HCT116 (cell line): ENCODE results near the gene ANXA4. TPM values are rescaled to one million over a fixed set of nuclear protein-coding genes. Genes with fewer than 3 reads are reported as not detected.

Source experiments
- ATAC-seq: fragments of 200-7000 bp; cut with Tn5 transposase; 2 replicates; pipeline ENCODE4 v1.9.1; 2020; ENCODE audit warnings: mild to moderate bottlenecking, moderate library complexity
- BruUV-seq: library from RNA; stranded (reverse); fragments of 400-500 nt; replicated peaks from 2 replicates; lab custom pipeline; 2021; lab: Mats Ljungman, UMichigan
- CTCF ChIA-PET: fragments of 300-600 bp; sonication (Branson Sonifier 250); formaldehyde crosslinking; loops from one replicate; lab custom pipeline; 2021; ENCODE audit warnings: antibody characterized with exemption; lab: Charles Lee
- POLR2A ChIA-PET: fragments of 300-600, 350-600 bp; sonication (Branson Sonifier 250); formaldehyde crosslinking; loops from one replicate; lab custom pipeline; 2021; ENCODE audit warnings: antibody characterized with exemption; lab: Charles Lee
- RAD21 ChIA-PET, 2 experiments: fragments of 300-600 bp; sonication (Branson Sonifier 250); formaldehyde crosslinking; loops; one replicate each; lab custom pipeline; 2023; ENCODE audit warnings: low total read pairs in 2 of 2; ENCODE audit not compliant: uncharacterized antibody in 2 of 2, unreplicated experiment in 2 of 2, low non-redundant PET in 1 of 2; lab: Charles Lee
- DNase-seq: peaks from one replicate; pipeline ENCODE4 v3.0.0-alpha.2; 2010; ENCODE audit warnings: low read depth, low spot score
- H2AFZ ChIP-seq: fragments of 200-600 bp; shearing (Covaris generic), sonication (generic); 2 replicates; pipeline ENCODE4 v1.6.1; 2017; ENCODE audit warnings: low read depth, mixed run types, mixed read lengths, antibody characterized with exemption, low read length; ENCODE audit not compliant: poor library complexity, severe bottlenecking
- H3K27ac ChIP-seq: 2 replicates; pipeline ENCODE4 v1.5.1; 2012; ENCODE audit warnings: low read depth, low read length
- H3K27me3 ChIP-seq: fragments of 200-600 bp; sonication (generic); 2 replicates; pipeline ENCODE4 v1.6.1; 2016; ENCODE audit warnings: mixed run types, low read length, mixed read lengths; ENCODE audit not compliant: insufficient read depth
- H3K36me3 ChIP-seq, 2 experiments: fragments of 200-500 bp in 1 of 2; fragments of 200-600 bp in 1 of 2; sonication (Bioruptor generic) in 1 of 2; sonication (generic) in 1 of 2; 2 replicates each; pipeline versions ENCODE4 v1.5.1 to v1.6.1; 2014 to 2016; ENCODE audit warnings: low read length in 2 of 2, inconsistent platforms in 1 of 2, mixed read lengths in 1 of 2, mixed run types in 1 of 2; ENCODE audit not compliant: insufficient read depth in 2 of 2, control insufficient read depth in 1 of 2
- H3K4me1 ChIP-seq, 2 experiments: fragments of 200-600 bp in 1 of 2; sonication (generic) in 1 of 2; 2 replicates each; pipeline versions ENCODE4 v1.5.1 to v1.6.1; 2012 to 2017; ENCODE audit warnings: low read length in 2 of 2, inconsistent platforms in 1 of 2, mild to moderate bottlenecking in 1 of 2, mixed read lengths in 1 of 2, mixed run types in 1 of 2, moderate library complexity in 1 of 2; ENCODE audit not compliant: insufficient read depth in 2 of 2, control insufficient read depth in 1 of 2
- H3K4me2 ChIP-seq: fragments of 200-600 bp; sonication (generic); 2 replicates; pipeline ENCODE4 v1.6.1; 2017; ENCODE audit warnings: mixed run types, low read length, mixed read lengths
- H3K4me3 ChIP-seq, 2 experiments: fragments of 200-600 bp in 1 of 2; sonication (generic) in 1 of 2; replicated peaks in 1 of 2; 2 replicates each; pipeline ENCODE4 v1.5.1; 2011 to 2016; ENCODE audit warnings: low read length in 2 of 2, control low read depth in 1 of 2, low read depth in 1 of 2, mild to moderate bottlenecking in 1 of 2, mixed read lengths in 1 of 2, mixed run types in 1 of 2
- H3K79me2 ChIP-seq: fragments of 200-600 bp; sonication (generic); 2 replicates; pipeline ENCODE4 v1.6.1; 2017; ENCODE audit warnings: mild to moderate bottlenecking, mixed run types, low read length, moderate library complexity, mixed read lengths; ENCODE audit not compliant: insufficient read depth
- H3K9ac ChIP-seq: fragments of 200-600 bp; sonication (generic); 2 replicates; pipeline ENCODE4 v1.6.1; 2016; ENCODE audit warnings: low read length, mixed read lengths
- H3K9me2 ChIP-seq: fragments of 200-600 bp; sonication (generic), shearing (Covaris generic); 2 replicates; pipeline ENCODE4 v1.6.1; 2017; ENCODE audit warnings: mixed run types, mild to moderate bottlenecking, moderate library complexity; ENCODE audit not compliant: insufficient read depth
- H3K9me3 ChIP-seq, 2 experiments: fragments of 200-500 bp in 1 of 2; fragments of 200-600 bp in 1 of 2; sonication (Bioruptor generic) in 1 of 2; sonication (generic) in 1 of 2; 2 replicates each; pipeline ENCODE4 v1.6.1; 2014 to 2017; ENCODE audit warnings: low read length in 2 of 2, mixed read lengths in 2 of 2, inconsistent platforms in 1 of 2, low read depth in 1 of 2, mild to moderate bottlenecking in 1 of 2, mixed run types in 1 of 2, moderate library complexity in 1 of 2; ENCODE audit not compliant: control insufficient read depth in 1 of 2, insufficient read depth in 1 of 2
- H4K20me1 ChIP-seq: fragments of 200-600 bp; sonication (generic), shearing (Covaris generic); 2 replicates; pipeline ENCODE4 v1.6.1; 2017; ENCODE audit warnings: mixed run types, mild to moderate bottlenecking, moderate library complexity; ENCODE audit not compliant: insufficient read depth
- CBX3 ChIP-seq: IDR thresholded peaks from 2 replicates; pipeline ENCODE4 v1.6.1; 2012; ENCODE audit warnings: low read depth
- CEBPB ChIP-seq: IDR thresholded peaks from 2 replicates; pipeline ENCODE4 v1.6.1; 2012; ENCODE audit warnings: low read depth
- EGR1 ChIP-seq: IDR thresholded peaks from 2 replicates; pipeline ENCODE4 v1.6.1; 2012; ENCODE audit warnings: low read depth
- ELF1 ChIP-seq: IDR thresholded peaks from 2 replicates; pipeline ENCODE4 v1.6.1; 2012; ENCODE audit warnings: low read depth, borderline replicate concordance
- EZH2phosphoT487 ChIP-seq: fragments of 200-600 bp; IDR thresholded peaks from 2 replicates; pipeline ENCODE4 v1.6.1; 2018; ENCODE audit warnings: antibody characterized with exemption, borderline replicate concordance
- FOSL1 ChIP-seq: IDR thresholded peaks from 2 replicates; pipeline ENCODE4 v1.6.1; 2012; ENCODE audit warnings: low read depth
- JUND ChIP-seq: IDR thresholded peaks from 2 replicates; pipeline ENCODE4 v1.6.1; 2012
- TCF7L2 ChIP-seq: IDR thresholded peaks from 2 replicates; pipeline ENCODE4 v1.7.0; 2011; ENCODE audit warnings: borderline replicate concordance, inconsistent platforms; ENCODE audit not compliant: insufficient read depth, insufficient read length; ENCODE audit errors: extremely low read depth
- ZFX ChIP-seq: fragments of 450-650 bp; IDR thresholded peaks from 2 replicates; pipeline ENCODE4 v1.6.1; 2017
- intact Hi-C: fragments of 100-400 bp; cut with micrococcal nuclease; formaldehyde crosslinking; loops from 2 replicates; pipeline ENCODE4 v1.10.0; 2022
- total RNA-seq: library from RNA; stranded (reverse); gene quantifications from one replicate; pipeline ENCODE4 v1.2.1, GENCODE V29; 2021; ENCODE audit not compliant: unreplicated experiment
- TF ChIP-seq, protein P1 (sequence below): IDR thresholded peaks from 2 replicates; pipeline ENCODE4 v1.6.1; 2012
- TF ChIP-seq, protein P2 (sequence below): IDR thresholded peaks from 2 replicates; pipeline ENCODE4 v1.6.1; 2012; ENCODE audit warnings: low read depth
- TF ChIP-seq, protein P3 (sequence below): IDR thresholded peaks from 2 replicates; pipeline ENCODE4 v1.6.1; 2012
- TF ChIP-seq, protein P4 (sequence below), 3 experiments: fragments of 200-600 bp in 1 of 3; sonication (generic) in 1 of 3; IDR thresholded peaks in 2 of 3; conservative IDR thresholded peaks in 1 of 3; 2 replicates each; pipeline ENCODE4 v1.5.1; 2012 to 2017; ENCODE audit warnings: low read depth in 2 of 3, low read length in 2 of 3, antibody characterized with exemption in 1 of 3, borderline replicate concordance in 1 of 3, control low read depth in 1 of 3, mild to moderate bottlenecking in 1 of 3, mixed read lengths in 1 of 3, mixed run types in 1 of 3, moderate library complexity in 1 of 3; ENCODE audit not compliant: insufficient read depth in 1 of 3

The ANXA4 gene
- total RNA-seq, 1 experiment from 2014 or later: 64.6 TPM

DNA sequence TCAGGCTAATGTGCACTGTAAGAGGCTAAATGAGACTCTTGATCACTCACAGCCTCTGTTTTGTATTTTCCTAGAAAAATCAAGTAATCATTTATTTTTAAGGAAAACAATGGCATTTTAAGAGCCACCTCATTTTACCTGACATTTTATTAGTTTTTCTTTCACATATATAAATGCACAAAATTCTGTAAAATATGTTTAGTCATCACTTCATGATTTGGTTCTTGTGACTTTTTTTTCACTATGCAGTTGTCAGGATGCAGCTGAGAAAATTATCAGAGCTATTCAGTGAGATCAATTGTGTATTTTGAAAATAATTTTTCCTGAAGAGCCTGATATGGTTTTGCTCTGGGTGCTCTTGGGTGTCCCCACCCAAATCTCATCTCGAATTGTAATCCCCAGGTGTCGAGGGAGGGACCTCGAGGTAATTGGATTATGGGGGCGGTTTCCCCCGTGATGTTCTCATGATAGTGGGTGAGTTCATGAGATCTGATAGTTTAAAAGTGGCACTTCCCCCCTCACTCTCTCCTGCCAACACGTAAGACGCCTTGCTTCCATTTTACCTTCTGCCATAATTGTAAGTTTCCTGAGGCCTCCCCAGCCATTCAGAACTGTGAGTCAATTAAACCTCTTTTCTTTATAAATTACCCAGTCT, 16.1 kb upstream of the ANXA4 start:
- Histone ChIP-seq H3K9me3 (no peaks in the 10 kb centered on the region), H3K4me1 (peaks cover 0 to 4% of the 10 kb centered on the region in 2 experiments; a peak in 1 of 4 replicates), H3K36me3 (no peaks in the 10 kb centered on the region), H3K4me3 (no peak overlapping the region), H2AFZ (no peak overlapping the region), H4K20me1 (no peaks in the 10 kb centered on the region), H3K9me2 (no peaks in the 10 kb centered on the region), H3K79me2 (no peaks in the 10 kb centered on the region), H3K4me2 (no peak overlapping the region), H3K27ac (no peak overlapping the region), H3K9ac (no peak overlapping the region), H3K27me3 (no peaks in the 10 kb centered on the region)
- no TSS peak for BruUV-seq
- POLR2A ChIA-PET: interaction anchor here (0.7 to 1.6 kb wide), 3 partner anchors 18 to 189 kb away, joined by 3 to 8 read pairs (median 3); partner anchors contain the start of gene MXD1
- ATAC-seq (no peak), DNase-seq (no peak)
- RAD21 ChIA-PET: interaction anchor here in 1 of 2 experiments (1.8 kb wide), 1 partner anchor 95 kb away, joined by 3 read pairs; no protein-coding TSS in a partner anchor
- CTCF ChIA-PET: interaction anchor here (0.9 to 4.3 kb wide), 13 partner anchors 9 to 568 kb away, joined by 3 to 243 read pairs (median 8); partner anchors contain the start of genes ANXA4, MXD1 and SNRPG
- no peak for TF ChIP-seq ZFX
- intact Hi-C loops: loop anchor here (2.0 to 10.0 kb wide), 3 partner anchors 76 to 339 kb away; partner anchors contain the start of gene SNRNP27

DNA sequence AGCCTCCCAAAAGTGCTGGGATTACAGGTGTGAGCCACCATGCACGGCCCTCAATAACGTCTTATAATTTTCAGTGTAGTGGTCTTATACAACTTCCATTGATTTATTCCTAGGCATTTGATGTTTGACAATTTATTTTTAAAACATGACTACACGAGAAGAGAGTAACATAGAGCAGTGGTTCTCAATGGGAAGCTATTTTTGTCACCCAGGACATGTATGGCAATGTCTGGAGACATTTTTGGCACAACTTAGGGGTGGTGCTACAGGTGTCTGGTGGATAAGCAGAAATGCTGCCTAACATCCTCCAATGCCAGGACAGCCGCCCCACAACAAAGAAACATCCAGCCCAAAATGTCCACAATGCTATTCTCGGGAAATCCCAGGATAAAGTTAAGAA, 12.7 kb upstream of the ANXA4 start:
- H3K27ac ChIP-seq: no peak overlapping the region
- peaks cover 0 to 4% of the 10 kb centered on the region in 2 experiments; a peak in 1 of 4 replicates for H3K4me1 ChIP-seq
- no peaks in the 10 kb centered on the region for H4K20me1 ChIP-seq
- CTCF ChIA-PET: interaction anchor here (1.3 kb wide), 1 partner anchor 87 kb away, joined by 3 read pairs; no protein-coding TSS in a partner anchor
- H3K79me2 ChIP-seq: no peaks in the 10 kb centered on the region
- intact Hi-C loops: loop anchor here (5.0 to 10.0 kb wide), 2 partner anchors 73 to 336 kb away; no protein-coding TSS in a partner anchor
- no peaks in the 10 kb centered on the region for H3K36me3 ChIP-seq
- no peak for DNase-seq
- H2AFZ ChIP-seq: no peak overlapping the region
- no peak overlapping the region for H3K4me3 ChIP-seq
- H3K9ac ChIP-seq: no peak overlapping the region
- no peaks in the 10 kb centered on the region for H3K9me3 ChIP-seq
- no TSS peak for BruUV-seq
- H3K9me2 ChIP-seq: no peaks in the 10 kb centered on the region
- no peak for ATAC-seq
- no peak overlapping the region for H3K4me2 ChIP-seq
- POLR2A ChIA-PET: no interaction called here
- H3K27me3 ChIP-seq: no peaks in the 10 kb centered on the region
- RAD21 ChIA-PET: no interaction called here
- TF ChIP-seq, protein P1, sequence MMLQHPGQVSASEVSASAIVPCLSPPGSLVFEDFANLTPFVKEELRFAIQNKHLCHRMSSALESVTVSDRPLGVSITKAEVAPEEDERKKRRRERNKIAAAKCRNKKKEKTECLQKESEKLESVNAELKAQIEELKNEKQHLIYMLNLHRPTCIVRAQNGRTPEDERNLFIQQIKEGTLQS: no peak
- TF ChIP-seq ZFX (no peak), TCF7L2 (no peak), EGR1 (no peak), ELF1 (no peak), EZH2phosphoT487 (no peak), CBX3 (no peak), JUND (no peak), CEBPB (no peak), FOSL1 (no peak)
- TF ChIP-seq, protein P2, sequence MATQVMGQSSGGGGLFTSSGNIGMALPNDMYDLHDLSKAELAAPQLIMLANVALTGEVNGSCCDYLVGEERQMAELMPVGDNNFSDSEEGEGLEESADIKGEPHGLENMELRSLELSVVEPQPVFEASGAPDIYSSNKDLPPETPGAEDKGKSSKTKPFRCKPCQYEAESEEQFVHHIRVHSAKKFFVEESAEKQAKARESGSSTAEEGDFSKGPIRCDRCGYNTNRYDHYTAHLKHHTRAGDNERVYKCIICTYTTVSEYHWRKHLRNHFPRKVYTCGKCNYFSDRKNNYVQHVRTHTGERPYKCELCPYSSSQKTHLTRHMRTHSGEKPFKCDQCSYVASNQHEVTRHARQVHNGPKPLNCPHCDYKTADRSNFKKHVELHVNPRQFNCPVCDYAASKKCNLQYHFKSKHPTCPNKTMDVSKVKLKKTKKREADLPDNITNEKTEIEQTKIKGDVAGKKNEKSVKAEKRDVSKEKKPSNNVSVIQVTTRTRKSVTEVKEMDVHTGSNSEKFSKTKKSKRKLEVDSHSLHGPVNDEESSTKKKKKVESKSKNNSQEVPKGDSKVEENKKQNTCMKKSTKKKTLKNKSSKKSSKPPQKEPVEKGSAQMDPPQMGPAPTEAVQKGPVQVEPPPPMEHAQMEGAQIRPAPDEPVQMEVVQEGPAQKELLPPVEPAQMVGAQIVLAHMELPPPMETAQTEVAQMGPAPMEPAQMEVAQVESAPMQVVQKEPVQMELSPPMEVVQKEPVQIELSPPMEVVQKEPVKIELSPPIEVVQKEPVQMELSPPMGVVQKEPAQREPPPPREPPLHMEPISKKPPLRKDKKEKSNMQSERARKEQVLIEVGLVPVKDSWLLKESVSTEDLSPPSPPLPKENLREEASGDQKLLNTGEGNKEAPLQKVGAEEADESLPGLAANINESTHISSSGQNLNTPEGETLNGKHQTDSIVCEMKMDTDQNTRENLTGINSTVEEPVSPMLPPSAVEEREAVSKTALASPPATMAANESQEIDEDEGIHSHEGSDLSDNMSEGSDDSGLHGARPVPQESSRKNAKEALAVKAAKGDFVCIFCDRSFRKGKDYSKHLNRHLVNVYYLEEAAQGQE: no peak
- TF ChIP-seq, protein P3, sequence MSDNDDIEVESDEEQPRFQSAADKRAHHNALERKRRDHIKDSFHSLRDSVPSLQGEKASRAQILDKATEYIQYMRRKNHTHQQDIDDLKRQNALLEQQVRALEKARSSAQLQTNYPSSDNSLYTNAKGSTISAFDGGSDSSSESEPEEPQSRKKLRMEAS: no peak
- TF ChIP-seq, protein P4, sequence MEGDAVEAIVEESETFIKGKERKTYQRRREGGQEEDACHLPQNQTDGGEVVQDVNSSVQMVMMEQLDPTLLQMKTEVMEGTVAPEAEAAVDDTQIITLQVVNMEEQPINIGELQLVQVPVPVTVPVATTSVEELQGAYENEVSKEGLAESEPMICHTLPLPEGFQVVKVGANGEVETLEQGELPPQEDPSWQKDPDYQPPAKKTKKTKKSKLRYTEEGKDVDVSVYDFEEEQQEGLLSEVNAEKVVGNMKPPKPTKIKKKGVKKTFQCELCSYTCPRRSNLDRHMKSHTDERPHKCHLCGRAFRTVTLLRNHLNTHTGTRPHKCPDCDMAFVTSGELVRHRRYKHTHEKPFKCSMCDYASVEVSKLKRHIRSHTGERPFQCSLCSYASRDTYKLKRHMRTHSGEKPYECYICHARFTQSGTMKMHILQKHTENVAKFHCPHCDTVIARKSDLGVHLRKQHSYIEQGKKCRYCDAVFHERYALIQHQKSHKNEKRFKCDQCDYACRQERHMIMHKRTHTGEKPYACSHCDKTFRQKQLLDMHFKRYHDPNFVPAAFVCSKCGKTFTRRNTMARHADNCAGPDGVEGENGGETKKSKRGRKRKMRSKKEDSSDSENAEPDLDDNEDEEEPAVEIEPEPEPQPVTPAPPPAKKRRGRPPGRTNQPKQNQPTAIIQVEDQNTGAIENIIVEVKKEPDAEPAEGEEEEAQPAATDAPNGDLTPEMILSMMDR (IDR thresholded peaks at IDR 0.05 in 2 of 3, conservative IDR thresholded peaks at IDR 0.05 in 1 of 3; ENCODE audit: borderline replicate concordance in 1 of 3, insufficient read depth in 1 of 3, low read depth in 2 of 3, low read length in 2 of 3): no peak
